Prostate gland (tissue), 2 donors: ENCODE data around the gene EML4.

Experiments used
- POLR2A ChIP-seq: fragments of 450-650 bp; IDR thresholded peaks from one replicate; pipeline ENCODE4 v1.6.1; 2016; ENCODE audit warnings: antibody characterized with exemption, mild to moderate bottlenecking
- TF ChIP-seq, protein P1 (sequence below), 4 experiments: fragments of 200-600 bp in 2 of 4; fragments of 450-650 bp in 2 of 4; sonication (generic) in 2 of 4; IDR thresholded peaks; 1 replicate in 3 of 4; 2 replicates in 1 of 4; pipeline ENCODE4 v1.5.1; 2016 to 2019; ENCODE audit warnings: antibody characterized with exemption in 4 of 4, mild to moderate bottlenecking in 2 of 4, moderate library complexity in 2 of 4

DNA sequence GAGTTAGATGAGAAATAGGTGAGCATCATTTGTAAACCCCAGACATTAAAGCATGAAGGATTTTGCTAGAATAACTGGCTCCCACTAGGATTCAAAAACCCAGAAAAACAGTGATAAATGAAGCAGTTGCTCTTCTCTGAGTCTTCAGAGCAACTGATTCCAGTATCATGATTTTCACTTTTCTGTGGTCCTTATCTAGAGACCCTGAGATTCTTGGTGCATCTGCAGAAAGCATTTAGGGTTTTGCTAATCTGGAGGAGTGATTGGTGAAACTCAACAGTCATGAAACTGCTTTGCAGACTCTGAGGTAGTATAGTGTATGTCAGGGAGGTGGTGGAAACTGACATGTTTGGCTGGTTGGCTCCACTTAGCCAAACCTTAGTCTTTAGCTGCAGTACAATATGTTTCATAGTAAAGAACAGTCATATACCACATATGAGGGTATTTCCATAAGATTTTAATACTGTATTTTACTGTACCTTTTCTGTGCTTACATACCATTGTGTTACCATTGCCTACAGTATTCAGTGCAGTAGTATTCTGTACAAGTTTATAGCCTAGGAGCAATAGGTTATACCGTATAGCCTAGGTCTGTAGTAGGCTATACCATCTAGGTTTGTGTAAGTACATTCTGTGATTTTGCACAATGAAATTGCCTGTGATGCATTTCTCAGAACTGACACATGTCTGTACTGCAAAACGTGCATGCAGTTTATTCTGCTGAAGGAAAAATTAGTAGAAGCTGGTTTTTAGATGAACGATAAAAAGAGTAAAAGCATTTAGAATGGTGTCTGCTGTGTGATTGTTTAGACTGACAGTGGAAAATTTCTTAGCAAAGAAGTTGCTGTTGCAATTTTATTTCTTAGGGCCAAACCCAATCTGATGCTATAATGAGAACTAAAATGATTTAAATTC is 23.8 kb downstream of the EML4 start:
- TF ChIP-seq, protein P1, sequence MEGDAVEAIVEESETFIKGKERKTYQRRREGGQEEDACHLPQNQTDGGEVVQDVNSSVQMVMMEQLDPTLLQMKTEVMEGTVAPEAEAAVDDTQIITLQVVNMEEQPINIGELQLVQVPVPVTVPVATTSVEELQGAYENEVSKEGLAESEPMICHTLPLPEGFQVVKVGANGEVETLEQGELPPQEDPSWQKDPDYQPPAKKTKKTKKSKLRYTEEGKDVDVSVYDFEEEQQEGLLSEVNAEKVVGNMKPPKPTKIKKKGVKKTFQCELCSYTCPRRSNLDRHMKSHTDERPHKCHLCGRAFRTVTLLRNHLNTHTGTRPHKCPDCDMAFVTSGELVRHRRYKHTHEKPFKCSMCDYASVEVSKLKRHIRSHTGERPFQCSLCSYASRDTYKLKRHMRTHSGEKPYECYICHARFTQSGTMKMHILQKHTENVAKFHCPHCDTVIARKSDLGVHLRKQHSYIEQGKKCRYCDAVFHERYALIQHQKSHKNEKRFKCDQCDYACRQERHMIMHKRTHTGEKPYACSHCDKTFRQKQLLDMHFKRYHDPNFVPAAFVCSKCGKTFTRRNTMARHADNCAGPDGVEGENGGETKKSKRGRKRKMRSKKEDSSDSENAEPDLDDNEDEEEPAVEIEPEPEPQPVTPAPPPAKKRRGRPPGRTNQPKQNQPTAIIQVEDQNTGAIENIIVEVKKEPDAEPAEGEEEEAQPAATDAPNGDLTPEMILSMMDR (IDR thresholded peaks at IDR 0.05), result no peak
- no peak for TF ChIP-seq POLR2A
